Sigmoid colon (tissue), 4 donors: Measurements from ENCODE around the gene PLEKHH1.

Experiments
- CTCF ChIP-seq, 4 experiments: fragments of 450-650 bp in 3 of 4; fragments of 200-600 bp in 1 of 4; IDR thresholded peaks; one replicate each; pipeline ENCODE4 v1.5.1; 2016 to 2019; ENCODE audit warnings: antibody characterized with exemption in 4 of 4, mild to moderate bottlenecking in 3 of 4, moderate library complexity in 2 of 4
- POLR2A ChIP-seq, 2 donors: fragments of 450-650 bp; IDR thresholded peaks; one replicate each; pipeline ENCODE4 v1.6.1; 2016; ENCODE audit warnings: antibody characterized with exemption in 2 of 2, mild to moderate bottlenecking in 2 of 2, moderate library complexity in 2 of 2
- POLR2AphosphoS5 ChIP-seq, 4 donors: sonication (generic); formaldehyde crosslinking; IDR thresholded peaks; one replicate each; pipeline ENCODE4 v1.6.1; 2017; ENCODE audit warnings: antibody characterized with exemption in 4 of 4

DNA sequence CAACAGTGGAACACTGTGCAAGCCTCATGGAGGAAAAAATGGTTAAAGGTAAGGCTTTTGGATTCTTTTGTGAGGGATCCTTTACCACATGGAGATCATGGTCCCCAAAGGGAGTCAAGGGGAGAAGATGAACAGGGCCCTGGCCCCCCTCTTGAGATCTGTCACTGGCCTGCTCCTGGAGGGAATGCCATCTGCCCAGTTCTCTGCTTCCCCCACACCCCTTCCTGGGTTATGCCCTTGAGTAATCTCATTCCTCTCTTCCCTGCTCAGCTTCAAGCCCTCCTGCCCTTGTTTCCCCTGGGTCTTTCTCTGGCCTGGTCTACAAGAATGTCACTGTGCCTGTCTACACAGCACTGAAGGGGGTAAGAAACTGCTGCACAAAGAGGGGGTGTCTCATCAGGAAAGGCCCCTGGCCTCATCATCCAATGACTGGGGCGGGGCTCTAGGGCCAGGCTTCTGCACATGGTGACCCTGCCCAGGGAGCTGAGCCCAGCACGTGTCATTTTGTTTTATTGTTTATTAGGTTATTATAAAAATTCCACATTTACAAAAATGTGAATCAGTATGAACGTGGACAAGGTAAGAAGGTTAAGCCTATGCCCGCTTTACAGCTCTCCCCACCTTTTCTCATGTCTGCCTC lies 36.7 kb downstream of the PLEKHH1 start:
- TF ChIP-seq POLR2AphosphoS5 (IDR thresholded peaks at IDR 0.05) (no peak), CTCF (IDR thresholded peaks at IDR 0.05) (no peak), POLR2A (IDR thresholded peaks at IDR 0.05) (no peak)
